Mesendoderm (in vitro differentiated cells): Measurements from ENCODE around the gene TNFRSF1B.

ENCODE experiments used
- DNase-seq: peaks from one replicate; pipeline ENCODE4 v3.0.0; 2013
- H2AK5ac ChIP-seq: 2 replicates; pipeline ENCODE4 v1.6.1; 2013; ENCODE audit warnings: low read length, inconsistent platforms
- H2BK120ac ChIP-seq: 2 replicates; pipeline ENCODE4 v1.6.1; 2013; ENCODE audit warnings: low read depth, mild to moderate bottlenecking, low read length, moderate library complexity, mixed read lengths
- H2BK15ac ChIP-seq: replicated peaks from 2 replicates; pipeline ENCODE4 v1.6.1; 2013; ENCODE audit warnings: low read depth, mild to moderate bottlenecking, moderate library complexity
- H2BK5ac ChIP-seq: 2 replicates; pipeline ENCODE4 v1.6.1; 2013; ENCODE audit warnings: low read length, inconsistent platforms
- H3K18ac ChIP-seq: 2 replicates; pipeline ENCODE4 v1.6.1; 2013; ENCODE audit warnings: mild to moderate bottlenecking, low read length, mixed read lengths
- H3K23ac ChIP-seq: one replicate; pipeline ENCODE4 v1.6.1; 2013; ENCODE audit warnings: low read length
- H3K27ac ChIP-seq: 2 replicates; pipeline ENCODE4 v1.5.1; 2013; ENCODE audit warnings: low read depth, mild to moderate bottlenecking, inconsistent platforms, low read length, moderate library complexity
- H3K27me3 ChIP-seq: 2 replicates; pipeline ENCODE4 v1.6.1; 2013; ENCODE audit warnings: low read length, control low read depth, mild to moderate bottlenecking, inconsistent platforms; ENCODE audit not compliant: insufficient read depth, poor library complexity
- H3K36me3 ChIP-seq: 2 replicates; pipeline ENCODE4 v1.6.1; 2013; ENCODE audit warnings: low read length, inconsistent platforms; ENCODE audit not compliant: control insufficient read depth, insufficient read depth
- H3K4ac ChIP-seq: one replicate; pipeline ENCODE4 v1.6.1; 2013; ENCODE audit warnings: low read depth, mild to moderate bottlenecking, low read length, moderate library complexity
- H3K4me1 ChIP-seq: 2 replicates; pipeline ENCODE4 v1.6.1; 2013; ENCODE audit warnings: low read depth, low read length, inconsistent platforms; ENCODE audit not compliant: control insufficient read depth
- H3K4me2 ChIP-seq: 2 replicates; pipeline ENCODE4 v1.6.1; 2013; ENCODE audit warnings: low read length
- H3K4me3 ChIP-seq: 2 replicates; pipeline ENCODE4 v1.5.1; 2013; ENCODE audit warnings: mild to moderate bottlenecking, low read length
- H3K56ac ChIP-seq: one replicate; pipeline ENCODE4 v1.6.1; 2013; ENCODE audit warnings: low read length
- H3K79me1 ChIP-seq: 2 replicates; pipeline ENCODE4 v1.6.1; 2013; ENCODE audit warnings: low read length, inconsistent platforms
- H3K79me2 ChIP-seq: 2 replicates; pipeline ENCODE4 v1.6.1; 2013; ENCODE audit warnings: mild to moderate bottlenecking, low read length; ENCODE audit not compliant: control insufficient read depth, insufficient read depth
- H3K9ac ChIP-seq: 2 replicates; pipeline ENCODE4 v1.6.1; 2013; ENCODE audit warnings: low read length, inconsistent platforms
- H4K5ac ChIP-seq: one replicate; pipeline ENCODE4 v1.6.1; 2013; ENCODE audit warnings: low read length
- H4K8ac ChIP-seq: one replicate; pipeline ENCODE4 v1.6.1; 2013; ENCODE audit warnings: low read depth, mild to moderate bottlenecking, control low read depth, low read length, moderate library complexity
- WGBS: extraction: QIAGEN DNeasy Blood & Tissue Kit; methylation state at CpG from one replicate; pipeline ENCODE4 v1.1.7; 2013; ENCODE audit warnings: low lambda C conversion rate, missing lambda C conversion rate; ENCODE audit not compliant: insufficient coverage; ENCODE audit errors: extremely low coverage; 5-methylcytosine and 5-hydroxymethylcytosine counted together

The TNFRSF1B gene

GRCh38 chr1:12126781-12127180 is 40.0 kb upstream of the TNFRSF1B start:
- H2BK120ac ChIP-seq: no peak overlapping the region
- no peaks in the 10 kb centered on the region for H3K4me1 ChIP-seq
- no peak for DNase-seq
- no peak overlapping the region for H2AK5ac ChIP-seq
- no peak overlapping the region for H3K4ac ChIP-seq
- no CpG with 5 or more reads among the region's 9 CpGs for WGBS
- no peak overlapping the region for H3K4me2 ChIP-seq
- no peaks in the 10 kb centered on the region for H3K27me3 ChIP-seq
- H3K79me2 ChIP-seq: no peaks in the 10 kb centered on the region
- no peak overlapping the region for H4K8ac ChIP-seq
- no peak overlapping the region for H3K9ac ChIP-seq
- no peaks in the 10 kb centered on the region for H3K79me1 ChIP-seq
- no peak overlapping the region for H2BK15ac ChIP-seq
- H3K18ac ChIP-seq: no peak overlapping the region
- no peaks in the 10 kb centered on the region for H3K36me3 ChIP-seq
- H3K23ac ChIP-seq: no peak overlapping the region
- no peak overlapping the region for H2BK5ac ChIP-seq
- no peak overlapping the region for H3K27ac ChIP-seq
- no peak overlapping the region for H4K5ac ChIP-seq
- no peak overlapping the region for H3K56ac ChIP-seq
- H3K4me3 ChIP-seq: no peak overlapping the region

GRCh38 chr1:12127206-12127810 is 39.5 kb upstream of the TNFRSF1B start:
- no peak overlapping the region for H2BK15ac ChIP-seq

DNA sequence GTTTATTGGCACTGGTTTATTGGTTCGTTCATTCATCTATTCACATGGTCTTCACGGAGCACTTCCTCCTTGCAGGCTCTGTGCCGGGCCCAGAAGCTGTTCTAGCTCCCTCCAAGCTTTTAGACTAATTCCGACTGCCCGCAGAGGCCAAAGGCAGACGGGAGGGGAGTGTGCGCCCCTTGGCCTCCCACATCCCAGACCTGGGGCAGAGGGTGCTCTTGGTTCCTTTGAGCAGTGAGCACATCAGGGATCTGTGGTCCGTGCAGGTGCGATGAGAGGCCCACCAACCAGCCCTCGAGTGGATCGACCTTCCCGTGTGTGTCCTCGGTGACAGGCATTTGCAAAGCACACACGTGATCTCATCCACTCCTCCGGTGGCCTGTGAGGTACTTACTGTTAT is 38.7 kb upstream of the TNFRSF1B start:
- H3K23ac ChIP-seq: no peak overlapping the region
- H2AK5ac ChIP-seq: no peak overlapping the region
- H2BK5ac ChIP-seq: no peak overlapping the region
- no peak overlapping the region for H3K9ac ChIP-seq
- H3K4me2 ChIP-seq: no peak overlapping the region
- no peaks in the 10 kb centered on the region for H3K4me1 ChIP-seq
- no peaks in the 10 kb centered on the region for H3K36me3 ChIP-seq
- no peak overlapping the region for H3K4me3 ChIP-seq
- H4K5ac ChIP-seq: no peak overlapping the region
- H3K27ac ChIP-seq: no peak overlapping the region
- H2BK120ac ChIP-seq: no peak overlapping the region
- H2BK15ac ChIP-seq: no peak overlapping the region
- H4K8ac ChIP-seq: no peak overlapping the region
- no peak overlapping the region for H3K4ac ChIP-seq
- H3K56ac ChIP-seq: no peak overlapping the region
- H3K79me2 ChIP-seq: no peaks in the 10 kb centered on the region
- DNase-seq: no peak
- H3K18ac ChIP-seq: no peak overlapping the region
- WGBS: no CpG with 5 or more reads among the region's 15 CpGs
- H3K27me3 ChIP-seq: no peaks in the 10 kb centered on the region
- H3K79me1 ChIP-seq: no peaks in the 10 kb centered on the region

More at GRCh38 chr1:12127206-12127810, 39.5 kb upstream of the TNFRSF1B start:
- H3K23ac ChIP-seq: no peak overlapping the region
- no peak overlapping the region for H3K4me3 ChIP-seq
- no CpG with 5 or more reads among the region's 10 CpGs for WGBS
- no peak overlapping the region for H3K18ac ChIP-seq
- H3K4ac ChIP-seq: no peak overlapping the region
- no peak for DNase-seq
- H4K5ac ChIP-seq: no peak overlapping the region
- no peak overlapping the region for H2BK5ac ChIP-seq
- H2AK5ac ChIP-seq: no peak overlapping the region
- no peaks in the 10 kb centered on the region for H3K4me1 ChIP-seq
- H3K79me1 ChIP-seq: no peaks in the 10 kb centered on the region
- H3K56ac ChIP-seq: no peak overlapping the region
- no peak overlapping the region for H2BK120ac ChIP-seq
- no peaks in the 10 kb centered on the region for H3K27me3 ChIP-seq
- H3K27ac ChIP-seq: no peak overlapping the region
- H3K36me3 ChIP-seq: no peaks in the 10 kb centered on the region
- no peak overlapping the region for H3K9ac ChIP-seq
- H3K79me2 ChIP-seq: no peaks in the 10 kb centered on the region
- H3K4me2 ChIP-seq: no peak overlapping the region
- no peak overlapping the region for H4K8ac ChIP-seq

DNA sequence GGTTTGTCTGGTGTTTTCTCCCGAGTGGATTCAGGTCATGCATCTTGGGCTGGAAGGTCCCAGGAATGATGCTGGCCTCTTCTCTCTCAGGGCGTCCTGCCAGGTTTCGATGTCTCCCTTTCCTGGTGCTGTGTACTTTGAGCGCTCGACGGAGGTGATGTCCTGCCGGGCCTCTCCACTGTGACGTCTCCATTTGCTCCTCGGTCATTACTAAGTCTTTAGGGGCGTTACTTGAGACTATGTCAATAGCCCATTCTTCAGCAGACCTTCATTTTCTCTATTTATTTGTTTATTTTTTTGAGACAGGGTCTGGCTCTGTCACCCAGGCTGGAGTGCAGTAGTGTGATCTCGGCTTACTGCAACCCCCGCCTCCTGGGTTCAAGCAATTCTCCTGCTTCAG is 37.2 kb upstream of the TNFRSF1B start:
- Histone ChIP-seq H3K18ac (no peak overlapping the region), H3K4me1 (no peaks in the 10 kb centered on the region), H2BK5ac (no peak overlapping the region), H2BK120ac (no peak overlapping the region), H3K36me3 (no peaks in the 10 kb centered on the region), H3K79me2 (no peaks in the 10 kb centered on the region), H3K4ac (no peak overlapping the region), H3K27me3 (no peaks in the 10 kb centered on the region), H3K23ac (no peak overlapping the region), H2BK15ac (no peak overlapping the region), H3K4me2 (no peak overlapping the region), H2AK5ac (no peak overlapping the region), H3K4me3 (no peak overlapping the region), H4K5ac (no peak overlapping the region), H3K9ac (no peak overlapping the region), H3K27ac (no peak overlapping the region), H4K8ac (no peak overlapping the region), H3K79me1 (no peaks in the 10 kb centered on the region), H3K56ac (no peak overlapping the region)
- no CpG with 5 or more reads among the region's 12 CpGs for WGBS
- no peak for DNase-seq

GRCh38 chr1:12130466-12131130 is 36.2 kb upstream of the TNFRSF1B start:
- Histone ChIP-seq H3K4me1 (no peaks in the 10 kb centered on the region), H2BK5ac (no peak overlapping the region)

DNA sequence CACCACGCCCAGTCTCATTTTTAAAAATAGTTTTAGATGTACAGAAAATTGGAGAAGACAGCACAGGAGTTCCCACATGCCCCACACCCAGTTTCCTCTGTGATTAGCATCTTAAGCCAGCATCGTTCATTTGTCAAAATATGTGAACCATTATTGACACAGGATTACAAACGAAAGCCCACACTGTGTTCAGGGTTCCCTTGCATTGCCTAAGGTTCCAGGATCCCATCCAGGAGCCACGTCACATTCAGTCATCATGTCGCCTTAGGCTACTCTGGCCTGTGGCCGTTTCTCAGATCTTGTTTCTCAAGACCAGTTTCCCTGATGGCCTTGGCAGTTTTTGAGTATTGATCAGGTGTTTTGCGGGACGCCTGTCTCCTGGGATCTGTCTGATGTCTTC is 34.7 kb upstream of the TNFRSF1B start:
- Histone ChIP-seq H4K5ac (no peak overlapping the region), H2AK5ac (no peak overlapping the region), H2BK15ac (no peak overlapping the region), H2BK5ac (no peak overlapping the region), H3K4me2 (no peak overlapping the region), H3K9ac (no peak overlapping the region), H3K79me2 (no peaks in the 10 kb centered on the region), H3K27ac (no peak overlapping the region), H3K36me3 (no peaks in the 10 kb centered on the region), H4K8ac (no peak overlapping the region), H3K4ac (no peak overlapping the region), H3K4me1 (no peaks in the 10 kb centered on the region), H2BK120ac (no peak overlapping the region), H3K27me3 (no peaks in the 10 kb centered on the region), H3K18ac (no peak overlapping the region), H3K4me3 (no peak overlapping the region), H3K79me1 (no peaks in the 10 kb centered on the region), H3K23ac (no peak overlapping the region), H3K56ac (no peak overlapping the region)
- no CpG with 5 or more reads among the region's 8 CpGs for WGBS
- DNase-seq: no peak

More at GRCh38 chr1:12130466-12131130, 36.2 kb upstream of the TNFRSF1B start:
- WGBS: no CpG with 5 or more reads among the region's 13 CpGs
- H3K27me3 ChIP-seq: no peaks in the 10 kb centered on the region
- H3K23ac ChIP-seq: no peak overlapping the region
- H3K27ac ChIP-seq: no peak overlapping the region
- H3K79me1 ChIP-seq: no peaks in the 10 kb centered on the region
- no peaks in the 10 kb centered on the region for H3K36me3 ChIP-seq
- H3K4me3 ChIP-seq: no peak overlapping the region
- no peak for DNase-seq
- H3K9ac ChIP-seq: no peak overlapping the region
- H3K4ac ChIP-seq: no peak overlapping the region
- no peak overlapping the region for H3K4me2 ChIP-seq
- no peak overlapping the region for H2BK120ac ChIP-seq
- no peaks in the 10 kb centered on the region for H3K79me2 ChIP-seq
- H3K56ac ChIP-seq: no peak overlapping the region
- H2AK5ac ChIP-seq: no peak overlapping the region
- no peak overlapping the region for H4K8ac ChIP-seq
- no peak overlapping the region for H3K18ac ChIP-seq
- no peak overlapping the region for H4K5ac ChIP-seq
- H2BK15ac ChIP-seq: no peak overlapping the region
